ENCODE measurements around the gene BLMH. TPM values are rescaled to one million over a fixed set of nuclear protein-coding genes. Genes with fewer than 3 reads are reported as not detected.

The BLMH gene
- total RNA-seq, 4 donors from 2014 or later: 16.6 to 22.4 (median 20.8) TPM

DNA sequence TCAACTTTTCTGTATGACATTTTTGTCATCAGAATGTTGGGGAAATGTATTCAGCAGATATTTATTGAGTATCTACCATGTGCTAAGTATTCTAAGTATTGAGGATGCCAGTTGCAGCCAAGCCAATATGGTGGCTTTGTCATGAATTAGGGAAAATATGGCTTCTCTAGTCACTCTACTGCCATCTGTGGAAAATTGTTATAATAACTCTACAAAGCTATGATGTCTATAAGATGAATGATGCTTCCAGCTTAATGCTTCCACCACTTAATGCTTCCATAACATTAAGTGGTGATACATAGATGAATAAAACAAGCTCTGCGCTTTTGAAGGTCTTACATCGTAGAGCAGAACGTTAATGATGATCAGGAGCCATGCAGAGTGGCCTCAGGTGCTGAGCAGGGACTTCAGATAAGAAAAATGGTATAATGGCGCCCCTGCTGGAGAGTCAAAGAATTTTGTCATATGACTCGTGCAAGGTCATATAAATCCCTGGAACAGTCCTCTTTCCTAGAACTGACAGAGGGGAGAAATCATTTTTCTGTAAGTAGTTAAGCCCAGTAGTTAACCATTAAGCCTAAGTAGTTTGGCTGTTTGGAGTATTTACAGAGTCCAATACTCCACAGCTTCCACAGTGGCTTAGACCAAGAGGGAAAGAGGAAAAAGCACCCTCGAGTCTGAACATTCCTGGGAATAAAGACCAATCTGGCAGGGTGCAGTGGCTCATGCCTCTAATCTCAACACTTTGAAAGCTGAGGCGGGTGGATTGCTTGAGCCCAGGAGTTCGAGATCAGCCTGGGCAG, 44.8 kb upstream of the BLMH start:
- Histone ChIP-seq H3K4me1 (peaks cover 5 to 21% (median 19%) of the 10 kb centered on the region in 4 donors), H3K27ac (replicated peaks in 1 of 4) (no peak overlapping the region), H3K4me3 (no peak overlapping the region), H3K36me3 (no peaks in the 10 kb centered on the region), H3K9me3 (no peaks in the 10 kb centered on the region), H3K27me3 (no peaks in the 10 kb centered on the region)
- TF ChIP-seq EP300 (IDR thresholded peaks at IDR 0.05): no peak
- TF ChIP-seq, protein P1, sequence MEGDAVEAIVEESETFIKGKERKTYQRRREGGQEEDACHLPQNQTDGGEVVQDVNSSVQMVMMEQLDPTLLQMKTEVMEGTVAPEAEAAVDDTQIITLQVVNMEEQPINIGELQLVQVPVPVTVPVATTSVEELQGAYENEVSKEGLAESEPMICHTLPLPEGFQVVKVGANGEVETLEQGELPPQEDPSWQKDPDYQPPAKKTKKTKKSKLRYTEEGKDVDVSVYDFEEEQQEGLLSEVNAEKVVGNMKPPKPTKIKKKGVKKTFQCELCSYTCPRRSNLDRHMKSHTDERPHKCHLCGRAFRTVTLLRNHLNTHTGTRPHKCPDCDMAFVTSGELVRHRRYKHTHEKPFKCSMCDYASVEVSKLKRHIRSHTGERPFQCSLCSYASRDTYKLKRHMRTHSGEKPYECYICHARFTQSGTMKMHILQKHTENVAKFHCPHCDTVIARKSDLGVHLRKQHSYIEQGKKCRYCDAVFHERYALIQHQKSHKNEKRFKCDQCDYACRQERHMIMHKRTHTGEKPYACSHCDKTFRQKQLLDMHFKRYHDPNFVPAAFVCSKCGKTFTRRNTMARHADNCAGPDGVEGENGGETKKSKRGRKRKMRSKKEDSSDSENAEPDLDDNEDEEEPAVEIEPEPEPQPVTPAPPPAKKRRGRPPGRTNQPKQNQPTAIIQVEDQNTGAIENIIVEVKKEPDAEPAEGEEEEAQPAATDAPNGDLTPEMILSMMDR (IDR thresholded peaks at IDR 0.05): peak; percentile 43 to 52 (median 49)
- 64% methylated on average over 8 of the region's 8 CpGs for WGBS
- DNase-seq (ENCODE audit: extremely low spot score): peak; percentile 86
- intact Hi-C loops (cut with DNase I): loop anchor here (10.0 kb wide), 1 partner anchor 212 kb away; no protein-coding TSS in a partner anchor

DNA sequence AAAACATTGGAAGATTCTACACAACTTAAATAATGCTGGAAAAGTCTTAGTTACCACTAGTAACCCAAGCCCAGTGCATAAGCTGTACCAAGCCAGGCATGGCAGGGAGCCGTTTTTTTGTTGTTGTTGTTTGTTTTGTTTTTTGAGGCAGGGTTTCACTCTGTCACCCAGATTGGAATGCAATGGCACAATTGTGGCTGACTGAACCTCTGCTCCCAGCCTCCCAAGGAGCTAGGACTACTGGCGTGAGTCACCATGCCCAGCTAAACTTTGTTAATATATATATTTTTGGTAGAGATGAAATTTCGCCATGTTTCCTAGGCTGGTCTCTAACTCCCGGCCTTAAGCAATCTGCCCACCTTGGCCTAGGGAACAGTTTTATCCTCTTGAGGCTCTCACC, 42.7 kb upstream of the BLMH start:
- DNase-seq (ENCODE audit: extremely low spot score): peak; percentile 83
- TF ChIP-seq, protein P1 (IDR thresholded peaks at IDR 0.05): no peak
- TF ChIP-seq EP300 (IDR thresholded peaks at IDR 0.05) (no peak), POLR2AphosphoS5 (IDR thresholded peaks at IDR 0.05) (no peak), POLR2A (IDR thresholded peaks at IDR 0.05; ENCODE audit: low read depth) (no peak)
- 92% methylated on average over 4 of the region's 4 CpGs for WGBS
- Histone ChIP-seq H3K27me3 (no peaks in the 10 kb centered on the region), H3K4me1 (no peaks in the 10 kb centered on the region), H3K27ac (replicated peaks in 1 of 4) (no peak overlapping the region), H3K36me3 (no peaks in the 10 kb centered on the region), H3K9me3 (no peaks in the 10 kb centered on the region), H3K4me3 (no peak overlapping the region)
- intact Hi-C loops (cut with DNase I): loop anchor here (10.0 kb wide), 1 partner anchor 210 kb away; no protein-coding TSS in a partner anchor

DNA sequence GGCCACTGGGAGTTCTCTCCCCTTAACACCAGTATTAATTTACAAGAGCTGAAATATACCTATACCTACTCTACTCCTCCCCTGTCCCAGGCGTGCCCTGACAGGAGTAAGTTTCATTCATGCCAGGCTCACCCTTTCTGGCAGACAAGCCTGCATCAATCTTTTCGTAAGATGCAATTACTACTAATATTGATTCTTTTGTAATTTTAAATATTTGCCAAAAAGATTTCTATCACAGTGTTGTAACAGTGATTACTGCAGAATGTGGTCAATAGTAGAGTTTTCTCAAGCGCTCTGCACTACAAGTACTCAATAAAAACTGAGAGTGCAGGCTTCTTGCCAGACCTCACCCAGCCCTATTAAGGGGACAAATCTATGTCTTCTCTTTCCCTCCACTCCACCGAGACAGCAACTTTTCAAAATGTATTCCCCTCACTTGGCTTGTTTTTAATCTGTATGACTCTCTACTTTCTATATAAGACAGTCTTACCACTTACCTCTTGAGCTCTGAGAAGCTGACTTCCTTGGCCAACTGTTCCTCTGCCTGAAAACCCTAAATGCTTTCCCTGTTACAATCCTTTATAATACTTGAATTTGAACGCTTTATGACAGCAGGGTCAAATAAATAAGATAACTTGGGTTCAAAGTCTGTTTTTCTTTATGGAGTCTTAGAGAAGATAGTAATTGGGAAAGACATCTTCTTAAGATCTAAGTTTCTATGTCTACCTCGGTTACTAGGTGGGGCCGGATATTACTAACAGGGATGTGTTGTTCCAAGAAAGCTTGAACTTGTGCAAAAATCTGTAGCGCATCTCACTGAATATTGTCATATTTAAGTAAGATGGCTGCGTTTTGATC, 42.0 kb upstream of the BLMH start, which contains the start of gene TMIGD1:
Gene TMIGD1, minus strand, starts transcription at position 555 of the 858 bp plus-strand sequence. CDS start 1,924 bp downstream, outside the sequence.
- no peaks in the 10 kb centered on the region for H3K36me3 ChIP-seq
- no peak within 1 kb of the TSS for H3K4me3 ChIP-seq
- no peak for DNase-seq (ENCODE audit: extremely low spot score)
- TF ChIP-seq POLR2A (IDR thresholded peaks at IDR 0.05; ENCODE audit: low read depth) (no peak), EP300 (IDR thresholded peaks at IDR 0.05) (no peak)
- TF ChIP-seq, protein P1 (IDR thresholded peaks at IDR 0.05): no peak
- H3K9me3 ChIP-seq: no peaks in the 10 kb centered on the region
- H3K27me3 ChIP-seq: no peaks in the 10 kb centered on the region
- no peaks in the 10 kb centered on the region for H3K4me1 ChIP-seq
- WGBS: 92% methylated on average over 9 of the region's 9 CpGs
- intact Hi-C loops (cut with DNase I): loop anchor here (10.0 kb wide), 1 partner anchor 209 kb away; no protein-coding TSS in a partner anchor
- no peak within 1 kb of the TSS for H3K27ac ChIP-seq (replicated peaks in 1 of 4)

DNA sequence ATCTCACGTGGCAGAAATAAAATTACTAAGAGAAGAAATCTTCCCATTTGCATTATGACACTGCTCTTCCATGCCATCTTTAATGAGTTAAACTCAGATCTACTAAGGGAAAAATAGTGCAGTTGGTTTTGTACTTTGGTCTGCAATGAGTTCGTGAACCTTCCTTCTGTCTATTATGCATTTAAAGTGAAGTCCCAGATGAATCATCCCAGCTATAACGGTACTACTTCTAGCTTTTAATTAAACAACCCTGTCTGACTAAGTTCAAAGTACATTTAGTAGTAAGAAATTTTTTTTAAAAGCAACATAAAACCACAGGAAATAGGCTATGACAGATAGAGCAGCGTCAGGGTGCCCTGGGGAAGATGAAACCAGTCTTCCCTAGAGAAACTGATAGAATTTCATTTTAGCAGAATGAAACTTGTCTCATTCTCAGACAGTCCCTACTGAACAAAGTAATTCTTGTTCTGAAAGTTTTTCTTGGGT, 40.4 kb upstream of the BLMH start:
- Histone ChIP-seq H3K4me1 (no peaks in the 10 kb centered on the region), H3K36me3 (no peaks in the 10 kb centered on the region), H3K4me3 (no peak overlapping the region), H3K9me3 (no peaks in the 10 kb centered on the region), H3K27me3 (no peaks in the 10 kb centered on the region), H3K27ac (replicated peaks in 1 of 4) (no peak overlapping the region)
- TF ChIP-seq POLR2A (IDR thresholded peaks at IDR 0.05; ENCODE audit: low read depth): no peak
- no peak for TF ChIP-seq POLR2AphosphoS5 (IDR thresholded peaks at IDR 0.05)
- TF ChIP-seq, protein P1 (IDR thresholded peaks at IDR 0.05): no peak
- no peak for TF ChIP-seq EP300 (IDR thresholded peaks at IDR 0.05)
- 49% methylated on average over 4 of the region's 4 CpGs for WGBS
- no peak for DNase-seq (ENCODE audit: extremely low spot score)
- intact Hi-C loops (cut with DNase I): loop anchor here (10.0 kb wide), 1 partner anchor 207 kb away; no protein-coding TSS in a partner anchor

All from esophagus muscularis mucosa (tissue), 4 donors.